HEK293T (cell line): ENCODE results near the gene INTS6L.

Experiments used
- ARNT ChIP-seq: fragments of 450-650 bp; IDR thresholded peaks from 2 replicates; pipeline ENCODE4 v1.6.1; 2017; ENCODE audit warnings: mild to moderate bottlenecking
- BHLHE40 ChIP-seq: fragments of 450-650 bp; IDR thresholded peaks from 2 replicates; pipeline ENCODE4 v1.6.1; 2016; ENCODE audit warnings: mild to moderate bottlenecking, moderate library complexity, borderline replicate concordance
- FOXA1 ChIP-seq: fragments of 450-650 bp; IDR thresholded peaks from 2 replicates; pipeline ENCODE4 v1.6.1; 2016; ENCODE audit warnings: mild to moderate bottlenecking
- FOXK2 ChIP-seq: fragments of 450-650 bp; IDR thresholded peaks from 2 replicates; pipeline ENCODE4 v1.6.1; 2016; ENCODE audit warnings: mild to moderate bottlenecking
- FOXM1 ChIP-seq: fragments of 450-650 bp; IDR thresholded peaks from 2 replicates; pipeline ENCODE4 v1.6.1; 2017; ENCODE audit warnings: mild to moderate bottlenecking, borderline replicate concordance
- L3MBTL2 ChIP-seq: fragments of 450-650 bp; conservative IDR thresholded peaks from 2 replicates; pipeline ENCODE4 v1.6.1; 2016; ENCODE audit warnings: mild to moderate bottlenecking
- NFRKB ChIP-seq: fragments of 450-650 bp; IDR thresholded peaks from 2 replicates; pipeline ENCODE4 v1.6.1; 2016; ENCODE audit warnings: mild to moderate bottlenecking, moderate library complexity
- PKNOX1 ChIP-seq: fragments of 450-650 bp; IDR thresholded peaks from 2 replicates; pipeline ENCODE4 v1.6.1; 2016
- SP1 ChIP-seq: fragments of 450-650 bp; IDR thresholded peaks from 2 replicates; pipeline ENCODE4 v1.6.1; 2017
- SUZ12 ChIP-seq: fragments of 450-650 bp; IDR thresholded peaks from 2 replicates; pipeline ENCODE4 v1.6.1; 2016; ENCODE audit warnings: mild to moderate bottlenecking
- TARDBP ChIP-seq: fragments of 450-650 bp; IDR thresholded peaks from 2 replicates; pipeline ENCODE4 v1.6.1; 2016
- ZNF384 ChIP-seq: fragments of 450-650 bp; IDR thresholded peaks from 2 replicates; pipeline ENCODE4 v1.6.1; 2016

GRCh38 chrX:135522132-135522530, 1.7 kb downstream of the INTS6L start:
- no peak for TF ChIP-seq SP1
- no peak for TF ChIP-seq NFRKB
- no peak for TF ChIP-seq ZNF384
- TF ChIP-seq FOXA1: no peak
- no peak for TF ChIP-seq TARDBP
- TF ChIP-seq PKNOX1: peak; percentile 70
- TF ChIP-seq FOXK2: no peak
- no peak for TF ChIP-seq ARNT
- TF ChIP-seq FOXM1: no peak
- no peak; the same call in 1 of the 2 replicates for TF ChIP-seq L3MBTL2
- TF ChIP-seq BHLHE40: no peak
- no peak for TF ChIP-seq SUZ12
